Loucy (cell line): Measurements from ENCODE around the gene C1orf159.

Source experiments
- CTCF ChIP-seq: fragments of 200-600 bp; sonication (generic); conservative IDR thresholded peaks from 2 replicates; pipeline ENCODE4 v1.5.1; 2014; ENCODE audit warnings: mild to moderate bottlenecking, antibody characterized with exemption, low read length
- EZH2phosphoT487 ChIP-seq: fragments of 200-600 bp; IDR thresholded peaks from 2 replicates; pipeline ENCODE4 v1.6.1; 2018; ENCODE audit warnings: antibody characterized with exemption, mild to moderate bottlenecking, moderate library complexity, borderline replicate concordance

GRCh38 chr1:1091344-1092148 is 24.3 kb downstream of the C1orf159 start:
- no peak for TF ChIP-seq CTCF
- TF ChIP-seq EZH2phosphoT487 = no peak
